GM18909 (cell line): ENCODE data around the gene ANKLE1.

ENCODE experiments used
- ATAC-seq: cut with Tn5 transposase; IDR thresholded peaks from one replicate; pipeline ENCODE4 v1.9.1; 2021; ENCODE audit warnings: mild to moderate bottlenecking; ENCODE audit not compliant: unreplicated experiment, poor library complexity

ANKLE1 gene

DNA sequence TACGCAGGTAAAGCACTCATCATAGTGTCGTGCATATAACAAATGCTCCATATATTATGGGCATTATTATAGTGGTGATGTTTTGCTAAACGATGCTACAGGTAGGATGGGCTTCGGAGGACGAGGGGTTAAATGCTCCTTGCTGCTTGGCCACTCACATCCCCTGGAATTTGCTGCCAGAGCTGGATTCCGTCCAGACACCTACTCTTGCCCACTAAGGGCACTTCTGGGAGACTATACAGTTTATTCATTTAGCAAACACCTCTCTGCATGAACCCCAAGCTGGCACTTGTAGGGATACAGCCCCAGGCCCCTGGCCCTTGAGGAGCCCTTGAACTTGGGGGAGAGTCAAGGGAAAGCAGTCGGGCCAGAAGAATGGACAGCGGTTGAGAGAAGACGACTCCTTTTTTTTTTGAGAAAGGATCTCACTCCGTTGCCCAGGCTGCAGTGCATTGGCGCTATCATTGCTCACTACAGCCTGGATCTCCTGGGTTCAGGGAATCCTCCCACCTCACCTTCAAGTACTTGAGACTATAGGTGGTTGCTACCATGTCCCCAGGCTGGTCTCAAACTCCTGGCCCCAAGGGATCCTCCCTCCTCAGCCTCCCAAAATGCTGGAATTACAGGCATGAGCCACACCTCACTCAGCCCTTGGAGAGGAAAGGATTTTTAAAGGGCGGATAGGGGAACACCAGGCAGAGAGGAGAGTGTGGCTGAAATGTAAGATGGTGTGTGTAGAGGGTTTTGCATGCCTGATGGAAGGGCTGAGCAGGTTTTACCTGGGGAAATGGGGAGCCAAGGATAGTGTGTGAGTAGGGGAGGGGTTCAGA, 22.9 kb downstream of the ANKLE1 start:
- no peak for ATAC-seq

DNA sequence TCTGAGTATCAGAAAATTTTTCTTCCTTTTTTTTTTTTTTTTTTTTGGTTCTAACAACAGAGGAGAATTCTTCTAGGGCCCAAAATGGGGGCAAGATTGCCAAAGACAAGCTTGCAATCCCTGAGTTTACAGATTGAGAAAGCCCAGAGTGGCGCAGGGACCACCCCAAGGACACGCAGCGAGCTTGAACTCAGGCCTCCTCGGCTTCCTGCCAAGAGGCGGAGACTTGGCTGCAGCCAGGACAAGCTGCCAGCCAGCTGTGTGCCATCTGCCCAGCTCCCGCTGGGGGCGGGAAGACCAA, 23.5 kb downstream of the ANKLE1 start:
- ATAC-seq: no peak

DNA sequence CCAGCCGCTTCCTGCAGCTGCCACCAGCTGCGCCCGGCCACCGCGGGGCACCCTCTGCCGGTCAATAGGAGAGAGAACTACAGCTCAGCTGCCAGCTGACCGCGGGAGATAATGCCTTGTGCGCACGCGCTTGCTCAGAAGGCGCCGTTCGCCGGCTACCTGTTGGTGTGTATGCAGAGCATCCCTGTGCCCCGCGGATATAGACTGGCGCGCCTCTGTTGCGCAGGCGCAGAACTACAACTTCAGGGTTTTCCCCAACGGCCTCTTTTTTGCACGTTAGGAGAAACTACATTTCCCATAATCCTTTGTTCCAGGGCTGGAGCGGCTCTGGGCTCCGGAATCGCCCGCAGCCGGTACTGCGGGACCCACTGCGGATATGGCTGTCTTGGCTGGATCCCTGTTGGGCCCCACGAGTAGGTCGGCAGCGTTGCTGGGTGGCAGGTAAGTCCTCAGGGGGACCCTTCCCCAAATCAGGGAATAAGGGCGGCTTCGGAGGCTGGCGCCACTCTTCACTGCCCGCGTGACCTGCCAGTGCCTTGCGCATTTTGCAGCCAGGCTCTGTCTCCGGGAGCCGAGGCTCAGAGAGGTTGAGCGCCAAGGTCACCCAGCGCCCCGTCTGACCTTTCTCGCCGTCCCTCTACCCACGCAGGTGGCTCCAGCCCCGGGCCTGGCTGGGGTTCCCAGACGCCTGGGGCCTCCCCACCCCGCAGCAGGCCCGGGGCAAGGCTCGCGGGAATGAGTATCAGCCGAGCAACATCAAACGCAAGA, 24.0 kb downstream of the ANKLE1 start, which contains the start of gene MRPL34:
Gene MRPL34 (plus strand): TSS at position 356 of the 768 bp plus-strand sequence. CDS start 21 bp downstream, at position 377.
- peak; percentile 70 for ATAC-seq

DNA sequence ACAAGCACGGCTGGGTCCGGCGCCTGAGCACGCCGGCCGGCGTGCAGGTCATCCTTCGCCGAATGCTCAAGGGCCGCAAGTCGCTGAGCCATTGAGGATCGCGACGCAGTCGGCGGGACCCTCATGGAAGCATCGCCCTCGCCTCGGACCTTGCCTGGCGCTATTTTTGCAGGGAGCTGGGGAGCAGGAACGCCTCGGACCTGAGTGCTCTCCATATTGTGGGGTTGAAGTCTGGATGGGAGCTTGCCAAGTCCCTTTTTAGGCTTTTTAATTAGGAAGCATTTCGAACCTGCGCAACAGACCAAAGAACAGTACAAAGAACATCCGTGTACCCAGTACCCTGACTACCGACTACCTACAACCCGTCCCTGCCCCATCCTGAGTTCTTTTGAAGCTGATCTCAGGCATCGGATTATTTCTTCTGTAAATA, 24.6 kb downstream of the ANKLE1 start:
- no peak for ATAC-seq

DNA sequence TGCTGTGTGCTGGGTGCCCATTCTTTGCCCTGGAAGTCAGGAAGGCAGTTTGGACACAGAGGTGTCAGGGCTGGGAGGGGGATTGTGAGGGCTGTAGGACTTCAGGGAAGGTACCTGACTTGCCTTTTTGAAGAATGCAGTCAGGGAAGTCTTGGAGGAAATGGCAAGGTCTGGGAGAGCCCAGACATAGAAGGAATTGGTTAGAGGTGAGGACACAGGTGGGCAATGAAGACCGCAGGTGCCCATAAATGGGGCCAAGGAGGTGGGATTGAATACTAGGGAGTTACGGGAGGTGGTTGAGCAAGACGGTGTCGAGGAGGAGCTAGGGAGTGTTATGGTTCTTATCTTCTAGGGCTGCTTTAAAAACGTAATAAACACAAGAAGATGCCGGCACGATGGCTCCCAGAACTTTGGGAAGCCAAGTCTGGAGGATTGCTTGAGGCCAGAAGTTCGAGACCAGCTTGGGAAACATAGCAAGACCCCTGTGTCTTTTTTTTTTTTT, 26.2 kb downstream of the ANKLE1 start:
- ATAC-seq: no peak

DNA sequence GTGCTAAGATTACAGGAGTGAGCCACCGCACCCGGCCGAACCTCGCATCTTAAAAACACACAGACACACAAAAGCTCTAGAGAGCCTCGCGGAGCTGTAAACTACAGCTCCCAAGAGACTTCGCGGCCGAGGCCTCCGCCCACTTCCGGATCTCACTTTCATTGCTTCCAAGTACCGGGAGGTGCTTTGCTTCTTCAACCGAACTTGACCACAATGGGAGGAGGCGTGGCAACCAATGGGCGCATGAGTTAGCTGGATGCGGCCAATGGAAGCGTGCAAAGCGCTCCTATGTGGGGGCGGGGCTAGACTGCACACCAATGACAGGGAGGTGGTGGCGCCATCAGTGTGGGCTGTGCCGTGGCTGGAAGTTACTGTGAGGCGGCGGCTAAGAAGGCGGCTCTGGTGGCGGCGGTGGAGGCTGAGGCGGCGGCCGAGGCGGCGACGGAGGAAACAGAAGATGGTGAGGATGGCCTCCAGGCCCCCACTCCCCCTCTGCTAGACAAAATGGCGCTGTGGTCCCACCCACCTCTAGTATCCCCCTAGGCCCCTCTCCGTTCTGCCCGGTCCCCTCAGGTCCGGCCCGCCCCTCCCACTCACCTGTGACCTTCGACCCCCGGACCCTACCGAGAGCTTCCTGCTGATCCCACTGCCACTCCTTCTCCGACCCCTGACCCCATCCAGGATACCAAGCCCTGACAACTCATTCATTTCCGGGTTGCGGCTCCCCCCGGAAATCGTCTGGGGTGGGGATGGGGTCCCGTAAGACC, 27.7 kb downstream of the ANKLE1 start, which contains the start of gene DDA1:
Gene DDA1 (plus strand): TSS at position 366 of the 767 bp plus-strand sequence. CDS start 92 bp downstream, at position 458.
- peak; percentile 57 for ATAC-seq

DNA sequence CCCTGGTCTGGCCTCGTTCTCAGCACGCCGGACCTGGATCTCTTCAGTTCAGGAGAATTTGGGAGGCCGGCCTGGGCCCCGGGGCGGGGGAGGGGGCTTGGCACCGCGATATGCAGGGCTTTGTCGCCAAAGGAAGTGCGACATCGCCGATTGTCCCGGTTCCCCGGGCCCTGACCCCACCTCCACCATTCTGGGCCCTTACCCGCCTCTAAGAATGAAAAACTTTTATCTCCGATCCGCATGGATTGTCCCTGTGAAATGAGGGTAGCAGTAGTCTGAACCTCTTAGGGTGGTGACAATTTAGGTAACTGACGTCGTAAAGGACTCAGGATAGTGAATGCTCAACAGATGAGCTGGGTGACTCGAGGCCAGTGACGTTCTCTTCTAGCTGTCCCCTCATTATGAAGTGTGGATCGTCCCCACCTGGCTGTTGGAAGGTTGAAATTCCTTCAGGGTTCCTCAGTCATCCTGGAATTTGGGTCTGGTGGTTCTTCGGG, 28.3 kb downstream of the ANKLE1 start:
- ATAC-seq: no peak

DNA sequence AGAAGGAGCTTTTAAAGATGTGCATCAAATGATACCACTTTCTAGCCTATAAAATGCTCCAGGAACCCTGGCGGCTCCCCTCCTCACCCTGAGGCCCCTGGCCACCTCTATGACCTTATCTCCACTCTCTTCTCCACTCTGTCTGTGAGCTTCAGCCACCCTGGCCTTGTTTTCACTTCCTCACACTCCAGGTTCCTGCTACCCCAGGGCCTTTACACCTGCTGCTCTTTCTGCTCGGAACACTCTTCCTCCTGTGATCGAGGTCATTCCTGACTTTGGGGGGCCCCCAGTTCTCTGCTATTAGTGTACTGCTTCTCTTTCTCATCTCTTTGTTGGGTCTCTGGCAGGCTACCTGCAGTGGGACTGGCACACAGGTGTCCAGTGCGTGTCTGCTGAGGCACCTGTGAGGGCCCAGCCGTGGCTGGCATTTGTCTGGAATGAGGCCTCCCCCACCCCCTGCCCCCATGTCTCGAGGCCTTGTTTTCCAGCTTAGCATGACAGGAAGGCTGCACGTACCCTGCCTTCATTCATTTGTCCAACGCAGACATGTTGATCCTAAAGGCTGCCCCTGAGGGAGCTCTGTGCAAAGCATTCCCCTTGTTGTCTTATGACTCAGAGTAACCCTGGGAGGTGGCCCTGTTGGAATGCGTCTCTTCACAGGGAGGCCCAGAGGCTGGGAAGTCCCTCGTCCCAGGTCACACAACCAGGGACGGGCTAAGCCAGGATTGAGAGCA, 29.9 kb downstream of the ANKLE1 start:
- ATAC-seq: no peak

DNA sequence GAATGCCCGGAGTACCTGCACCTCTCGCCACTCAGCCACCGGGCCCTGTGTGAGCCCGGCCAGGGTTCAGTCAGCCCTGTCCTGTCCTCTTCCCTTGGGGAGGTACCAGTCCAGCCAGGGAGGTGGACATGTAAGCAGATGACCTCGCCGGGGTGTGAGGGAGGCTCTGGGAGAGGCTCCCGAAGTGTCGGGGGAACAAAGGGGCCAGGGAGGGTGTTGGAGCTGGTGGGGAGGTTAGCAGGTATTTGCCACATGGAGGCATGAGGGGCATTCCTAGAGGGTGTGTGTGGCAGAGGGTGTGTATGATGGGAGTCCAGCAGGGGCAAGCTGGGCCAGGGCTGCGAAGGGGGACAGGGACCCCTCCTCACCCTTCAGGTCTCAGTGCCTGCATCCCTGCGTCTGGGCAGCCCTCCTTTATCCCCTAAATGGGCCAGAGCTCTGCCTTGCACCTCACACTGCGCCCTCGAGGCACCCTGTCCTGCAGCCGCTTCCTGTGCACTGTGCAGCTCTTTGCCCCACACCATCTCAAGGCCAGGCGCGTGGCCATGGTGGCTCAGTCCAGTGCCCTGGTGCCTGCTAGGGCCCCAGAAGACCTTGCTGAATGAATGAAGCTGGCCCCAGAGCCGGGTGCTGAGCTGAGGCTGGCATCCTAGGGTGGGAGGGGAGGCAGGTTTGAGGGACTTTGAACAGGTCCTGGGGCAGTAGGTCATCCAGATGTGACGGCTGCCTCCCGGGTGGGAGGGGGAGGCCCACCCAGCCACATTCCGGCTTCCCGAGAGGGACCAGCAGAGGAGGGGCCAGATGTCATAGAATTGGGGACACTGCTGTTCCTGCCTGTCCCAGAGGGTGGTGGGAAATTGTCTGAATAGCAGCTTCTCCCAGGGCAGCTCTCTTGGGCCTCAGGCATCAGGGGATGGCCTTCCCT, 30.8 kb downstream of the ANKLE1 start:
- no peak for ATAC-seq

DNA sequence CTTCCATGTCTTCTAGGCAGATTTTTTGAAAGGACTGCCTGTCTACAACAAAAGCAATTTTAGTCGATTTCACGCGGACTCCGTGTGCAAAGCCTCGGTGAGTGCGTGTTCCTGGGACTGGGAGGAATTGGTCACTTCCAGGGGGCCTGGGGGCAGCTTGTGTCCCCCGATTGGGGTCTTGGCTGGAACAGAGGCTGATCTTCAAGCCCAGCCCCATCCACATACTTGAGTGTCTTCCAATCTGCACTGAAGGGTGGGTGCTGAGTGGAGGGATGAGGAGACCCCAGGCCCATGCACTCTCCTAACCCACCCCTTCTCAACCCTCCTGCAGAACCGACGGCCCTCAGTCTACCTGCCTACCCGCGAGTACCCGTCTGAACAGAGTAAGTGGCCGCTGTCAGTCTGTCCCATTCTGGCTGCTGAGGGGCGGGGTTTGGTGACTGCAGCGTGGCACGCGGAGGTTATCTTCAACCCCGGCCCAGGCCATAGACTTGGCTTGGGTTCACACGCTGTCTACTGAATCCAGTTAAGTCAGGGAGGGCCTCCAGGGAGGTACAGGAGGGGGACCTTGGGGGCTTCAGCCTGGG, 32.4 kb downstream of the ANKLE1 start:
- ATAC-seq: no peak

DNA sequence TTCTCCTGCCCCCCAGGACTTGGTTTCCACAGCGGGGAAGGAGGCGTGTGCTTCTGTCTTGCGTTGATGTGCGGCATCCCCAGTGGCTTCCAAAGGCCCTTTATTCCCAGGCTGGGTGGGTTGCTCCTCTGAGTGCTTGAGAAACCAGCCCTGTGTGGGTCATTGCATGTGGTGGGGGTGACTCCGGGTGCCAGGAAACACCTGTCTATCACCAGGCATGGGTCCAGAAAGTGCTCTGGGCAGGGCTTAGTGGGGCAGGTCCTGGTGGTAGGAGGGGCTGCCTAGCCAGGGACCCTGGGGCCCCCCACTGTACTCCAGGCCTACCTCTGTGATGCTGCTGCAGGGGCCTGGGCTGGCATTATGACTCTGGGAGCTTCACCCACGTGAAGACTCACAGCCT, 37.3 kb downstream of the ANKLE1 start:
- ATAC-seq: no peak

DNA sequence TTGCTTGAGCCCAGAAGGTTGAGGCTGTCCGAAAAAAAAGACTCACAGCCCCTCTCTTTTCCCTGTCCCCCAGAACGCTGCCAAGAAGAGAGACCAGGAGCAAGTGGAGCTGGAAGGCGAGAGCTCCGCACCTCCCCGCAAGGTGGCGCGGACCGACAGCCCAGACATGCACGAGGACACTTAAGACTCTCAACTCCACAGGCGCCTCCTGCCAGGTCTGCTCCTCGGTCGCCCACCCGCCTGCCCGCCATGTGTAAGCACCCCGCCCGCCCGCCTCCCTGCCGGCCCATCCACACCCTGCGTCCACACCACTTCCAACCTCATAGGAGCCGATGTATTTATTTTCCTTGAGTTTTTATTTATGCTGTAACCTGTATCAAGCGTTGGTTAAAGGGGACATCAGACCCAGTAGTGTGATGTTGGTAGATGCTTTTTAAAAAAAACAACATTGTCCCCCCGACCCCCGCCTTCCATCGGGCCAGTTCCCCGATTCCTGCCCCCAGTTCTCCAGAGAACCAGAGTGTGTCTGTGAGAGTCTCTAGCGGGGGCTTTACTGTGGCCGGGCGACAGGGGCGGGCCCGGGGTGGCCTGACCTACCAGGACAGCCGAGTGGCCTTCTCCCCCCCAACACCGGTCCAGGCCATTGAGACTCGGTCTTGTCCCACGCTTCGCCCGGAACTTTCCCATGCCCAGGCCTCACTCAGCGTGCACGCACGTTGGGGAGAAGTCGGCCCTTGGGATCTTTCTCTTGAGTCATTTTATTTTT, 38.0 kb downstream of the ANKLE1 start:
- no peak for ATAC-seq

DNA sequence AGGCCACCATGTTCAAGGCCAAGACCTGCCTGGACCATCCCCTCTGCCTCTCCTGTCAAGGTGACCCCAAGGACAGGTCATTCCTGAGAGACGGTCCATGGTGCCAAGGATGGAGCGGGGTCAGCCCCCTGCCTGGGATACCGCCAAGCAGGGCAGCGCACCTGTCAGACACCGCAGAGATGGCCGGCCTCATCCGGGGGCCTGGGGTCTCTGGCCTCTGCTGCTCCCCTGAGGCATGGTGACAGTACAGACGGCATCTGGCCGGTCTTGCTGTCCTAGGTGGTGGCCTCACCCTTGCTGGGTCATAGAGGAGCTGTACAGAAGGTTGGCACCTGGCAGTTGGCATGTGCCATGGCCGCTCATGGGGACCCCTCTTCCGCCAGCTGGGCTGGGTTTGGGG, 38.7 kb downstream of the ANKLE1 start:
- no peak for ATAC-seq

DNA sequence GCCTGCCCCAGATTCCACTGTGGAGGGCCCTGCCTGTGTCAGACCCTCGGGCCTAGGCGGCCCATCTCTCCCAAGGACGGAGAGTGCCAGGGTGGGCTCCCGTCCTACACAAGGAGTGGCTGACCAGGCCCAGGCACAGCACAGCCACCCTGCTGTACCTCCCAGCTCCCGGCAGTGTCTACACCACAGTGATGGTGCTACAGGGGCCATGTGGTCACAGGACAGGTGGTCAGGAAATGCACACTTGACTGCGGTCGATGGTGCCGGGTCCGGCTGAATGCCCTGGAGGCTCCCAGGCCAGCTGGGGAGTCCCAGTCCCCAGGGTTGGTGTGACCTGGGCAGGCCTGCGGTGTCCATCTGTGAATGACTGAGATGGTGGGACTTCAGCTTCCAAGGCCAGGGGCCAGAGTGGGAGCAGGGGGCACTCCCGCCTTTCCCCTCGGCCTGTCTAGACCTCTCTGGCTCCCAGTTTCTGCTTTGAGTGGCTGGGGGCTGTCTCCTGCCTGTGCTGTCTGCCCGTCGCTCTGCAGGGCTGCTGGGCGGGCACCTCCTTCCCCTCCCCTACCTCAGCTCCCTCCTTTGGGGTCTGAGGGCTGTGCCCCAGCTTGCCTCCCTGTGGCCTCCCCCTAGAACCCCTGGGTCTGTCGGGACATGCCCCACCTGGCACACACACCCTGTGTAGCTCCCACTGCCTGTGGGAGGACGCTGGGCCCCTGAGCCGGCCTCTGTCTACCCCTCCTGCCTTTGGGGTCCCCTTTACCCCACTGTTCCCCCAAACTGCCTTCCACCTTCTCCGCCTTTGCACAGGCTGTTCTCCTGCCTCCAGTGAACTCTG, 40.2 kb downstream of the ANKLE1 start:
- no peak for ATAC-seq

DNA sequence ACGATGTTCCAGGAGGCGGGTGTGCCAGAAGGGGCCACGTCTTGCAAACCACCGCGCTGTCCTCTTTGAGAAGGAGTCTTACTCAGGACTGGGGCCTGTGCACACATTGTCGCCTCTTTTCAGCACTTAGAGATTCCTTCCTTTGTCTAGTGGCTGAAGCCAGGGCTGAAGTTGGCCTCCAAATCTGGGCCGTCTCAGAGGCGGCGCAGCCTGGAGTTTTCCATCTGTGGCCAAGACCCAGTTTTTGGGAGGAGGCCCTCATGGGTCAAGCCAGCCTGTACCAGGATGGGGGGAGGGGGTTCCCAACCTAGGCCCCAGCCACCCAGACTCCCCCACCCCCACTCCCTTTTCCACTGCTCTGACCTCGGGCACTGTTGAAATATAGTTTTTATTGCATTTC, 41.2 kb downstream of the ANKLE1 start:
- ATAC-seq: no peak

DNA sequence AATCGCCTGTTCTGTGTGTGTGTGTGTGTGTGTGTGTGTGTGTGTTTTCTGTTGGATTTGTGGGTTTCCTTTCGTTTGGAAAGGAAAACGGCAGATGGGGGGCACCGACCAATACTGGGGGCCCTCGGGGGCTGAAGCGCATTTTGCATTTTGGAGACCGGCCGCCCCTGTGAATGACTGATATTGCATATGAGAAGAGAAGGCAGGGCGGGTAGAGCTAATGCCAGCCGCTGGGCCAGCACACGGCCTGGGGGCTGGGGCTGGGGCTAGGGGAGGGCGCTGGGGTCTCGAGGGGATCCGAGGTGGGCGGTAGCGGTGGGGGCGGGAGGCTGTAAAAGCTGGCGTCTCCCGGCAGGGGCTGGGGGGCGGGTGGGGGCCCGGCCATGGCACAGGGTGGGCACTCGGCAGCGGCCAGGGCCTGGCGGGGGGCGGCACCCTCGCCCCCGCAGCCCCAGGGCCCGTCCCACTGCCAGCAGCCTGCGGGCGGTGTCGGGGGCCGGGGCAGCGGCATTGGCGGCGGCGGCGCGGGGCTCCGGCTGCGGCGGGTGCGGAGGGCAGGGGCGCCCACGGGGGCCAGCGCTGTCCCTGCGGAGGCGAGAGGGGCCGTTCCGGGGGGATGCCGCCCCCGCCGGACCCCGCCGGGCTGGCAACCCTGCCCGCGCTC, 41.7 kb downstream of the ANKLE1 start:
- ATAC-seq: no peak
